Activated CD8-positive, alpha-beta T cell treated with anti-CD3 and anti-CD28 coated beads for 36 hours (primary cell): ENCODE data around the gene NUP188. TPM values are rescaled to one million over a fixed set of nuclear protein-coding genes. Genes with fewer than 3 reads are reported as not detected.
A peak's percentile ranks its signal among the peaks of the same experiment; 100 is the strongest.

Experiments used
- ATAC-seq: fragments of 200-7000 bp; cut with Tn5 transposase; one replicate; pipeline ENCODE4 v1.10.0; 2021; ENCODE audit warnings: mild to moderate bottlenecking, moderate library complexity
- CTCF ChIA-PET: fragments of 350-600 bp; sonication (Branson Sonifier 250); formaldehyde crosslinking; loops from one replicate; lab custom pipeline; 2021; ENCODE audit warnings: antibody characterized with exemption; lab: Charles Lee
- POLR2A ChIA-PET: fragments of 350-600 bp; sonication (Branson Sonifier 250); formaldehyde crosslinking; loops from one replicate; lab custom pipeline; 2021; ENCODE audit warnings: antibody characterized with exemption; lab: Charles Lee
- DNase-seq: peaks from one replicate; pipeline ENCODE4 v3.0.0-alpha.2; 2020
- H3K27ac Mint-ChIP-seq: one replicate; pipeline ENCODE4 v1.8.0; 2021; ENCODE audit warnings: mild to moderate bottlenecking, mixed read lengths
- H3K27me3 Mint-ChIP-seq: one replicate; pipeline ENCODE4 v1.8.0; 2021; ENCODE audit warnings: mixed read lengths
- H3K36me3 Mint-ChIP-seq: one replicate; pipeline ENCODE4 v1.8.0; 2021; ENCODE audit warnings: low read depth, mixed read lengths
- H3K4me1 Mint-ChIP-seq: one replicate; pipeline ENCODE4 v1.8.0; 2021; ENCODE audit warnings: low read depth, mixed read lengths
- H3K4me3 Mint-ChIP-seq: one replicate; pipeline ENCODE4 v1.8.0; 2021; ENCODE audit warnings: mild to moderate bottlenecking, moderate library complexity, mixed read lengths
- H3K9me3 Mint-ChIP-seq: one replicate; pipeline ENCODE4 v1.8.0; 2021; ENCODE audit warnings: mixed read lengths
- intact Hi-C: fragments of 100-400 bp; cut with micrococcal nuclease; formaldehyde crosslinking; loops from one replicate; pipeline ENCODE4 v1.10.0; 2022
- total RNA-seq, 2 experiments: library from RNA; stranded (reverse); gene quantifications; one replicate each; pipeline ENCODE4 v1.2.3, GENCODE V29; 2021
- TF ChIP-seq, protein P1 (sequence below): fragments of 200-600 bp; IDR thresholded peaks from one replicate; pipeline ENCODE4 v1.8.0; 2022; ENCODE audit warnings: antibody characterized with exemption, mild to moderate bottlenecking

The NUP188 gene, protein sequence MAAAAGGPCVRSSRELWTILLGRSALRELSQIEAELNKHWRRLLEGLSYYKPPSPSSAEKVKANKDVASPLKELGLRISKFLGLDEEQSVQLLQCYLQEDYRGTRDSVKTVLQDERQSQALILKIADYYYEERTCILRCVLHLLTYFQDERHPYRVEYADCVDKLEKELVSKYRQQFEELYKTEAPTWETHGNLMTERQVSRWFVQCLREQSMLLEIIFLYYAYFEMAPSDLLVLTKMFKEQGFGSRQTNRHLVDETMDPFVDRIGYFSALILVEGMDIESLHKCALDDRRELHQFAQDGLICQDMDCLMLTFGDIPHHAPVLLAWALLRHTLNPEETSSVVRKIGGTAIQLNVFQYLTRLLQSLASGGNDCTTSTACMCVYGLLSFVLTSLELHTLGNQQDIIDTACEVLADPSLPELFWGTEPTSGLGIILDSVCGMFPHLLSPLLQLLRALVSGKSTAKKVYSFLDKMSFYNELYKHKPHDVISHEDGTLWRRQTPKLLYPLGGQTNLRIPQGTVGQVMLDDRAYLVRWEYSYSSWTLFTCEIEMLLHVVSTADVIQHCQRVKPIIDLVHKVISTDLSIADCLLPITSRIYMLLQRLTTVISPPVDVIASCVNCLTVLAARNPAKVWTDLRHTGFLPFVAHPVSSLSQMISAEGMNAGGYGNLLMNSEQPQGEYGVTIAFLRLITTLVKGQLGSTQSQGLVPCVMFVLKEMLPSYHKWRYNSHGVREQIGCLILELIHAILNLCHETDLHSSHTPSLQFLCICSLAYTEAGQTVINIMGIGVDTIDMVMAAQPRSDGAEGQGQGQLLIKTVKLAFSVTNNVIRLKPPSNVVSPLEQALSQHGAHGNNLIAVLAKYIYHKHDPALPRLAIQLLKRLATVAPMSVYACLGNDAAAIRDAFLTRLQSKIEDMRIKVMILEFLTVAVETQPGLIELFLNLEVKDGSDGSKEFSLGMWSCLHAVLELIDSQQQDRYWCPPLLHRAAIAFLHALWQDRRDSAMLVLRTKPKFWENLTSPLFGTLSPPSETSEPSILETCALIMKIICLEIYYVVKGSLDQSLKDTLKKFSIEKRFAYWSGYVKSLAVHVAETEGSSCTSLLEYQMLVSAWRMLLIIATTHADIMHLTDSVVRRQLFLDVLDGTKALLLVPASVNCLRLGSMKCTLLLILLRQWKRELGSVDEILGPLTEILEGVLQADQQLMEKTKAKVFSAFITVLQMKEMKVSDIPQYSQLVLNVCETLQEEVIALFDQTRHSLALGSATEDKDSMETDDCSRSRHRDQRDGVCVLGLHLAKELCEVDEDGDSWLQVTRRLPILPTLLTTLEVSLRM (N-terminal part only)
- 100 to 1,000 TPM in 1 of 2 experiments, 10 to 100 TPM in 1; 96.2 to 110 TPM for total RNA-seq

DNA sequence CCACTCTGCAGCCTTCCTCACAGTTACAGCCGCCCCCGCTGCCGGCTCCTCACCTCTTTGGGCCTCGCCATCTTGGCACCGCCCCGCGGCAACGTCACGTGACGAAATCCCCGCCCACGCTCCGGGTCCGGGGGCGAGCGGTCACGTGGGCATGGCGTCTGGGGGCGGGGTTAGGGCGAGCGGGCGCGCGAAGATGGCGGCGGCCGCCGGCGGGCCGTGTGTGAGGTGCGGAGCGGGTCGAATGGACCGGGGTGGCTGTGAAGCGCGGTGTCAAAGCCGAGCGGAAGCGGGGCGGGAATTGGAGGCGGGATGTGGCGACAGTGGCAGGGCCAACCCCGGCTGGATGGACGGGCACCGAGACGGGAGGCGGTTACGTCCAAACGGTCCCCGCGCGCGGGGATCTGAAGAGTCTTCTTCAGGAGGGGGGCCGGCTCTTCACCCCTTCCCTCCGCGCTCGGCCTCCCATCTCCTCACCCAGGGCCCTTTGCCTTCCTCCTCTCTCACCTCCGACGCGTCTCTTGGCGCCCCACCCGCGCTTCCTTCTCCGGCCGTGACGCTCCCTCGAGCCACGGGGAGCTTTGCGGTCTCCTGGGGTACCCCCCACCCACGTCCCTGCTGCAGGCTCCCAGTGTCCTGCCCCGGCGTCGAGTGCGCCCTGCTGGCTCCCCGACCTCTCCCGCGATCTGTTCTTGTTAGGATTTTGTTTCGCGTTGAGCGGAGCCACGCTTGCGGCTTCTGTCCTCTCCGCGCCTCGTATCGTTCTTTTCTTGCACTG, at the start of gene NUP188, which contains the start of gene DOLK:
Gene NUP188 (plus strand): TSS at position 173 of the 775 bp plus-strand sequence. CDS start 21 bp downstream, at position 194.
Gene DOLK (minus strand): TSS at position 77 of the 775 bp plus-strand sequence. CDS start 300 bp downstream, outside the sequence.
- intact Hi-C loops, result no loop called here
- H3K36me3 Mint-ChIP-seq, result peaks cover 27% of the 10 kb centered on the region
- ATAC-seq (peak; percentile 82), DNase-seq (peak; percentile 98)
- H3K27ac Mint-ChIP-seq, result peak within 1 kb of the TSS; percentile 98
- H3K4me3 Mint-ChIP-seq, result peak within 1 kb of the TSS; percentile 82
- ChIA-PET CTCF (interaction anchor here (3.6 kb wide), 1 partner anchor 20 kb away, joined by 16 read pairs; no protein-coding TSS in a partner anchor), POLR2A (interaction anchor here (1.0 to 2.0 kb wide), 5 partner anchors 9 to 395 kb away, joined by 3 to 9 read pairs (median 3); partner anchors contain the start of genes KYAT1 and LRRC8A)
- TF ChIP-seq, protein P1, sequence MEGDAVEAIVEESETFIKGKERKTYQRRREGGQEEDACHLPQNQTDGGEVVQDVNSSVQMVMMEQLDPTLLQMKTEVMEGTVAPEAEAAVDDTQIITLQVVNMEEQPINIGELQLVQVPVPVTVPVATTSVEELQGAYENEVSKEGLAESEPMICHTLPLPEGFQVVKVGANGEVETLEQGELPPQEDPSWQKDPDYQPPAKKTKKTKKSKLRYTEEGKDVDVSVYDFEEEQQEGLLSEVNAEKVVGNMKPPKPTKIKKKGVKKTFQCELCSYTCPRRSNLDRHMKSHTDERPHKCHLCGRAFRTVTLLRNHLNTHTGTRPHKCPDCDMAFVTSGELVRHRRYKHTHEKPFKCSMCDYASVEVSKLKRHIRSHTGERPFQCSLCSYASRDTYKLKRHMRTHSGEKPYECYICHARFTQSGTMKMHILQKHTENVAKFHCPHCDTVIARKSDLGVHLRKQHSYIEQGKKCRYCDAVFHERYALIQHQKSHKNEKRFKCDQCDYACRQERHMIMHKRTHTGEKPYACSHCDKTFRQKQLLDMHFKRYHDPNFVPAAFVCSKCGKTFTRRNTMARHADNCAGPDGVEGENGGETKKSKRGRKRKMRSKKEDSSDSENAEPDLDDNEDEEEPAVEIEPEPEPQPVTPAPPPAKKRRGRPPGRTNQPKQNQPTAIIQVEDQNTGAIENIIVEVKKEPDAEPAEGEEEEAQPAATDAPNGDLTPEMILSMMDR, result no peak
- H3K4me1 Mint-ChIP-seq, result peaks cover 28% of the 10 kb centered on the region
- no peaks in the 10 kb centered on the region for H3K27me3 Mint-ChIP-seq
- H3K9me3 Mint-ChIP-seq, result no peaks in the 10 kb centered on the region

DNA sequence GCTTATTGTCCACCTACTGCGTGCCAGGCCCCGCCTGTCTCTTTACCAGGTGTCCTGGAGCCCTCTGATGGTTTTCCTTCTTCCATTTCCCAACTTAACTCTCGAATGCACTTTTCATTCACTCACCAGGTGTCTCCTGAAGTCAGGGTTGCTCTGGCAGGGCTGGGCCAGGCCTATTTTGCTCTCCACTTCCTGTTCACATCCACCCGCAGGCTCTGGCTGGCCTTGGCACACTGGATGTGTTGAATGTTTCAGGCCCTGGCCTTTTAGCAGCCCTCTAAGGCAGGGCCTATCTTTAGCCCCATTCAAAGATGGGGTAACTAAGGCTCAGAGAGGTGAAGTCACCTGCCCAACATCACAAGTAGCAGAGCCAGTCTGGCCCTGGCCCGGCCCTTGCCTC, 49.1 kb upstream of the NUP188 start:
- POLR2A ChIA-PET, result interaction anchor here (0.5 to 1.0 kb wide), 2 partner anchors 16 to 208 kb away, joined by 3 to 4 read pairs; partner anchors contain the start of genes KYAT1 and LRRC8A
- CTCF ChIA-PET, result interaction anchor here (1.2 to 1.6 kb wide), 2 partner anchors 29 to 30 kb away, joined by 3 to 5 read pairs; no protein-coding TSS in a partner anchor
- TF ChIP-seq, protein P1, result no peak
- DNase-seq (no peak), ATAC-seq (no peak)
- Mint-ChIP-seq H3K27me3 (no peaks in the 10 kb centered on the region), H3K4me3 (no peak overlapping the region), H3K4me1 (peaks cover 77% of the 10 kb centered on the region), H3K27ac (peak overlapping the region; percentile 80), H3K36me3 (peaks cover 18% of the 10 kb centered on the region), H3K9me3 (no peaks in the 10 kb centered on the region)
- intact Hi-C loops, result no loop called here

DNA sequence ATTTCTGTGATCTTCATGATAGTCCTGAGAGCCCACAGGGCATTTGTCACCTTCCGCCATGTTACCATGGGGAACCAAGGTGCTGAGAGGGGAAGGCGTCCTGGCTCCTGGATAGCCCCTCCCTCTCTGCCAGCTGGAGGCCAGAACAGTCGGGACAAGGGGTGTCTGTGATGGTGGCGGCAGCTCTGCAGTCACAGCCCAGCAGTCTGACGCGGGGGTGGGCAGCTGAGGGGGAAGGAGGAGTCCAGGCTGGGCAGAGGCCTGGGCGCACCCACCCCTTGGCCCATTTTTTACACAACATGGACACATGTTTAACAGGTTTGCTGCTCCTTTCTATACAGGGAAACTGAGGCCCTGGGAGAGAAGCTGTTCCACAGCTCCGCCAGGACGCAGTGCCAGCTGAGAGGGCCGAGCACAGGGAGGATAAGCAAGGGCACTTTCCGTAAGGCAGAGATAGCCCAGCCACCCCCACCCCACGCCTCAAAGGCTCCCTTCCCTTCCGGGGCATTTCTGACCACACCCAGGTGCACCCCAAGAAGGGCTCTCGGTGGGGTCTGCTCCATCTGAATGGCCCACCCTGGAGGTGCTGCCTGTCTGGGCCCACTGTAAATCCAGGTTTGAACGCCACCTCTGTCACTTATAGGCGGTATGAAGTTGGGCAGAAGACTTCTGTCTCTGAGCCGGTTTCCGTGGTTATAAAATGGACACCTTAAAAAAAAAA, 48.5 kb upstream of the NUP188 start:
- intact Hi-C loops, result no loop called here
- DNase-seq, result no peak
- ATAC-seq, result no peak
- Mint-ChIP-seq H3K36me3 (peaks cover 16% of the 10 kb centered on the region), H3K9me3 (no peaks in the 10 kb centered on the region), H3K27ac (peak overlapping the region; percentile 89), H3K4me1 (peaks cover 78% of the 10 kb centered on the region), H3K4me3 (peak overlapping the region; percentile 28), H3K27me3 (no peaks in the 10 kb centered on the region)
- TF ChIP-seq, protein P1, result no peak
- ChIA-PET POLR2A (interaction anchor here (0.5 to 1.0 kb wide), 2 partner anchors 17 to 208 kb away, joined by 3 to 4 read pairs; partner anchors contain the start of genes KYAT1 and LRRC8A), CTCF (no interaction called here)
